ENCODE data around the gene DLK1.

The DLK1 gene

GRCh38 chr14:100780646-100781355, 54.1 kb downstream of the DLK1 start:
- no peak for DNase-seq

- DNase-seq, result no peak
These were observed 55.3 kb downstream of the DLK1 start for GRCh38 chr14:100781952-100782351.

GRCh38 chr14:100782516-100783320, 56.0 kb downstream of the DLK1 start:
- no peak for DNase-seq

GRCh38 chr14:100783630-100784370, 57.1 kb downstream of the DLK1 start:
- no peak for DNase-seq

GRCh38 chr14:100784523-100785337, 58.0 kb downstream of the DLK1 start:
- no peak for DNase-seq

GRCh38 chr14:100785338-100785615, 58.6 kb downstream of the DLK1 start:
- no peak for DNase-seq

- no peak for DNase-seq
These were observed 58.9 kb downstream of the DLK1 start for GRCh38 chr14:100785626-100786025.

GRCh38 chr14:100786131-100786530, 59.4 kb downstream of the DLK1 start:
- DNase-seq, result no peak

- DNase-seq, result no peak
These were observed 60.0 kb downstream of the DLK1 start for GRCh38 chr14:100786576-100787219.

GRCh38 chr14:100787659-100788058, 61.0 kb downstream of the DLK1 start:
- no peak for DNase-seq
